T47D (cell line): ENCODE data around the gene RBFOX1.

Experiments used
- DNase-seq, 2 experiments: peaks; one replicate each; pipeline versions ENCODE4 v3.0.0 to v3.0.0-alpha.2; 2011 to 2012; ENCODE audit warnings: low read depth in 1 of 2, low spot score in 1 of 2
- JUND ChIP-seq: IDR thresholded peaks from 2 replicates; pipeline ENCODE4 v1.6.1; 2012; ENCODE audit warnings: low read depth
- in situ Hi-C: cut with HindIII; loops from 2 replicates; pipeline ENCODE4 v1.10.0; 2016; ENCODE audit warnings: low sequenced_read_pairs, low pct_unique_long_range_greater_than_20kb

Gene RBFOX1

GRCh38 chr16:7517496-7517895 lies 184.9 kb downstream of the RBFOX1 start:
- in situ Hi-C loops: no loop called here
- TF ChIP-seq JUND: no peak
- DNase-seq: no peak

GRCh38 chr16:7518158-7518557 lies 185.5 kb downstream of the RBFOX1 start:
- in situ Hi-C loops: no loop called here
- no peak for TF ChIP-seq JUND
- DNase-seq: no peak

GRCh38 chr16:7521834-7522233 lies 189.2 kb downstream of the RBFOX1 start:
- no peak for TF ChIP-seq JUND
- no peak for DNase-seq
- in situ Hi-C loops: no loop called here

DNA sequence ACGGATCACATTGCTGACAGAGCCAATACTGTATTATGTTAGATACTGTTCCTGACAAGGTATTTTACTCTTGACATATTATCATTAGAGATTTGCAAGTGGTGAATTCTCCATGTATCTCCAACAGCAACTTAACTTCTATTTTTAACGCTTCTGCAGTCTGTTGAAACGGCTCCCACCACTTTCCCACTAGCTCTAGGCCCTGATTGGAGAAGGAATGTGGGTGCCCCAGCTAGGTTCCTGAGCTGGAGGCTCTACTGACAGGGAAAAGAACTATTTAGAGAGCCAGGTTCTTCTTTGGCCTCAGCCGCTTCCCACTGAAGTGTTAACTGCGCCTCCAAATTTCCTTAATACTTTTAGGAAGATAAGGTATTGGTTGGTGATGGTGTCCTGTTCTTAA lies 191.8 kb downstream of the RBFOX1 start:
- DNase-seq: no peak
- in situ Hi-C loops: no loop called here
- TF ChIP-seq JUND: no peak

DNA sequence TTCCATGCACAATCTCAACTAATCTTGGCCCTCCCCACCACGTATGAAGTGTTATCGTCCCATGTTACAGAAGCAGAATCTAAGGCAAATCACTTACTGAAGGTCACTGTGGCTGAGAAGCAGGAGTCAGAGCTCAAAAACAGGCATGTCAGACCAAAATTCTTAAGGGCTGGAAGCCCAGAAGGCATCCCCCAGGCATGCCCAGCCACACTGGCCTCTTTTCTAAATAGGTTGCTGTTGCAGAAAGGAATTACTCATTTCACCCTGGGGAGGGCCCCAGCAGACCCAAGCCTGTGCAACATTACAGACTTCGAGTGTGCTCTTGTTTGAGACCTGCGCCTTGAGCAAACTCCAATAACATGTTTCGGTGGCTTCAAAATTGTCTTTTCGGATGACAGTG lies 194.1 kb downstream of the RBFOX1 start:
- in situ Hi-C loops: no loop called here
- TF ChIP-seq JUND: no peak

GRCh38 chr16:7532534-7532933 lies 199.9 kb downstream of the RBFOX1 start:
- no peak for TF ChIP-seq JUND
- DNase-seq: no peak
- in situ Hi-C loops: no loop called here

More for the DNA sequence above, 194.1 kb downstream of the RBFOX1 start:
- no peak for DNase-seq

DNA sequence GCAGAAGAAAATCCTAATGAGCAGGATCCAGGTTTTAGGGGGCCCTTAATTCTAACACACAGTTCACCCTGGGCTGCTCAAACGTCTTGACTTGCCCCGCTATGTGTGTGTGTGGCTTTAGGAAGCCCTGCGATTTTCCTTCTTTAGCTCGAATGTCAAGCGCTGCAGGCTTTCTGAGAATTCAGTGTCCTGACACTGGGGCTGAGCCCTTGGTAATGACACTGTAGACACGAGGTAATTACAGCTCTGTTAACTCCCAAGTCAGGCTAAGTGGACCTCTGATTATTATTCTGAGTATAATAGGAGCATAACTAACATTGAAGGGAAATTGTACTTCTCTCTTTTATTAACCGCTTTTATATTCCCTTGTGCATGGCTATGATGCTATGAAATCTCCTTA lies 202.1 kb downstream of the RBFOX1 start:
- TF ChIP-seq JUND: no peak
- no peak for DNase-seq
- in situ Hi-C loops: no loop called here

- TF ChIP-seq JUND: no peak
- in situ Hi-C loops: no loop called here
- DNase-seq: no peak
These were observed 208.4 kb downstream of the RBFOX1 start for GRCh38 chr16:7541026-7541425.

DNA sequence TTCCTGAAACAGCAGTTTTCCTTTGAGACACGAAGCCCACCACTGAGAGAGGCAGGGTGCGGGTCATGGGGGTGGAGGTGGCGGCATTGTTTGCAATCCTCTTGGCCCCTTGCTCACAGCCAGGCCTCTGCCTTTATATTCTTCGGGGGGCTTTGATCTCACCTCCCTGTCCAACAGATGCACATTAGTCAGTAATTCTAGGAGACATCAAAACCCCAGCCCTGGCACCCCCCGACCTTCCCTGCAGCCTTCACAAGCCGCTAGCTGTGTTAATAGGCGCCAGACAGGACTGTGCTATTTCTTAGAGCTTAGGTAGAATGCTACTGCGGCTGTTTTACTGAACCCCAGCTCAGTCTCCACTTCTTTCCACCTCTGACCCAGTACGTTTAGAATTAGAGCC lies 212.6 kb downstream of the RBFOX1 start:
- TF ChIP-seq JUND: no peak
- DNase-seq: no peak
- in situ Hi-C loops: no loop called here

DNA sequence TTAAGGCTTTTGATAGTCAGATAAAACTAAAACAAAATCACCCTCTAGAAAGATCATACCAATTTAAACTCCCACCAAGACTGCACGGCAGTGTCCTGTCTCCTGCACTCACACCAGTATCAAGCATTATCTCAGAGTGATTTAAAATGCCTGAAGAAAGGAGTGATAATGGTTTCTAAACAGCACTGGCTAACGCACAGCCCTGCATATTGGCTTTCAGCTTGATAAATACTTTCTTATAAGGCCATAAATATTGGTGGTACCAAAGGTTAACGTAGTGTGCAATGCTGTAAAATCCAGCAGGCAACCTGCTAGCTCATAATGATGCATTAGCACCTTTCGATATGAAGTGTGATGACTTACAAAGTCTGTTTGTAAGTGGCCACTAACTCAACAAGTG lies 214.3 kb downstream of the RBFOX1 start:
- in situ Hi-C loops: no loop called here
- TF ChIP-seq JUND: no peak
- DNase-seq: no peak

GRCh38 chr16:7547736-7548135 lies 215.1 kb downstream of the RBFOX1 start:
- no peak for DNase-seq
- in situ Hi-C loops: no loop called here
- TF ChIP-seq JUND: no peak

- TF ChIP-seq JUND: no peak
- in situ Hi-C loops: no loop called here
- DNase-seq: no peak
These were observed 216.2 kb downstream of the RBFOX1 start for GRCh38 chr16:7548796-7549318.

- in situ Hi-C loops: no loop called here
- DNase-seq: no peak
- no peak for TF ChIP-seq JUND
These were observed 217.5 kb downstream of the RBFOX1 start for GRCh38 chr16:7550096-7550495.

- in situ Hi-C loops: no loop called here
These were observed 222.8 kb downstream of the RBFOX1 start for GRCh38 chr16:7555459-7555858.

More at GRCh38 chr16:7555459-7555858, 222.8 kb downstream of the RBFOX1 start:
- DNase-seq: no peak
- no peak for TF ChIP-seq JUND
